Coronary artery (tissue), 2 donors: ENCODE results near the gene GGT5.

Source experiments
- DNase-seq: peaks from one replicate; pipeline ENCODE4 v3.0.0-alpha.2; 2017; ENCODE audit warnings: low spot score
- H3K27ac ChIP-seq, 2 donors: fragments of 200-600 bp; sonication (generic); one replicate each; pipeline ENCODE4 v1.5.1; 2016 to 2019
- H3K4me3 ChIP-seq: fragments of 200-600 bp; sonication (generic); 2 replicates; pipeline ENCODE4 v1.5.1; 2016; ENCODE audit warnings: mild to moderate bottlenecking, moderate library complexity
- CTCF ChIP-seq: fragments of 200-600 bp; sonication (generic); IDR thresholded peaks from one replicate; pipeline ENCODE4 v1.5.1; 2019; ENCODE audit warnings: antibody characterized with exemption

The GGT5 gene

GRCh38 chr22:24235315-24235714 lies 9.6 kb downstream of the GGT5 start:
- TF ChIP-seq CTCF: no peak
- Histone ChIP-seq H3K4me3 (no peak overlapping the region), H3K27ac (no peak overlapping the region)
- DNase-seq: no peak

GRCh38 chr22:24233816-24234215 lies 11.1 kb downstream of the GGT5 start:
- no peak overlapping the region for H3K27ac ChIP-seq
- no peak overlapping the region for H3K4me3 ChIP-seq
- no peak for TF ChIP-seq CTCF
- DNase-seq: no peak

- H3K27ac ChIP-seq: no peak overlapping the region
- DNase-seq: no peak
- H3K4me3 ChIP-seq: no peak overlapping the region
- no peak for TF ChIP-seq CTCF
Measured at GRCh38 chr22:24233235-24233634, 11.6 kb downstream of the GGT5 start.

GRCh38 chr22:24232725-24233124 lies 12.2 kb downstream of the GGT5 start:
- Histone ChIP-seq H3K4me3 (no peak overlapping the region), H3K27ac (no peak overlapping the region)
- TF ChIP-seq CTCF: no peak
- DNase-seq: no peak

- no peak overlapping the region for H3K4me3 ChIP-seq
- DNase-seq: no peak
- no peak for TF ChIP-seq CTCF
- no peak overlapping the region for H3K27ac ChIP-seq
Measured at GRCh38 chr22:24232124-24232523, 12.8 kb downstream of the GGT5 start.

GRCh38 chr22:24231706-24232105 lies 13.2 kb downstream of the GGT5 start:
- no peak for DNase-seq
- no peak for TF ChIP-seq CTCF
- Histone ChIP-seq H3K27ac (no peak overlapping the region), H3K4me3 (no peak overlapping the region)

- Histone ChIP-seq H3K27ac (no peak overlapping the region), H3K4me3 (no peak overlapping the region)
- no peak for DNase-seq
- no peak for TF ChIP-seq CTCF
Measured at GRCh38 chr22:24230911-24231656, 13.8 kb downstream of the GGT5 start.
